ENCODE measurements around the gene TACR2. TPM values are rescaled to one million over a fixed set of nuclear protein-coding genes. Genes with fewer than 3 reads are reported as not detected.

TACR2 gene
- total and polyA plus RNA-seq, 2 donors (not counting 3 experiments of a cell fraction or from before 2014, with no cell fraction given), result 0.19 TPM; not detected in 1

DNA sequence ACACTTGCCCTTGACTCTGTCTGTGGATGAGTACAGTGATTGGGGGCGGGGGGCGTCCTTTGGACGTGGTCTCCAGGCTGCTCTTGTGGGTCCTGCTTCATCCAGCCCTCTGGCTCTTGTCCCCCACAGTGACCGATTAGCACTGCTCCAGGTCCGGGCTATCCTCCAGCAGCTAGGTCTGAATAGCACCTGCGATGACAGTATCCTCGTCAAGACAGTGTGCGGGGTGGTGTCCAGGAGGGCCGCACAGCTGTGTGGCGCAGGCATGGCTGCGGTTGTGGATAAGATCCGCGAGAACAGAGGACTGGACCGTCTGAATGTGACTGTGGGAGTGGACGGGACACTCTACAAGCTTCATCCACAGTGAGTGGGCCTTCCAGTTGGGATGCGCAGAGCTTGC lies 18.3 kb downstream of the TACR2 start:
- ChIA-PET POLR2A (no interaction called here), CTCF (interaction anchor here (0.8 to 2.5 kb wide), 5 partner anchors 9 to 167 kb away, joined by 3 to 16 read pairs (median 3); no protein-coding TSS in a partner anchor)
- FAIRE-seq (no peak), DNase-seq (ENCODE audit: low read depth, low spot score) (no peak)
- H3K79me2 ChIP-seq (ENCODE audit: control insufficient read depth, insufficient read depth, low read length), result no peaks in the 10 kb centered on the region
- H3K9ac ChIP-seq (replicated peaks; ENCODE audit: extremely low read depth, insufficient read depth, low read length), result no peak overlapping the region
- H3K4me2 ChIP-seq (ENCODE audit: insufficient read depth, low read length), result no peak overlapping the region
- intact Hi-C loops (cut with micrococcal nuclease) (no loop called here), dilution Hi-C loops (cut with MboI; ENCODE audit: extremely low pct_ligation_motif_present, low sequenced_read_pairs) (loop anchor here (25.0 kb wide), 1 partner anchor 161 kb away; no protein-coding TSS in a partner anchor)
- peaks cover 6 to 16% of the 10 kb centered on the region in 2 experiments for H3K36me3 ChIP-seq (ENCODE audit: control insufficient read depth in 2 of 2, extremely low read depth in 1 of 2, insufficient read depth in 2 of 2, low read length in 2 of 2)
- H2AFZ ChIP-seq (ENCODE audit: low read depth, low read length), result no peak overlapping the region
- H3K9me1 ChIP-seq (replicated peaks; ENCODE audit: control insufficient read depth, extremely low read depth, insufficient read depth, low read length), result no peaks in the 10 kb centered on the region
- no peaks in the 10 kb centered on the region for H3K4me1 ChIP-seq (ENCODE audit: control insufficient read depth, extremely low read depth, insufficient read depth, low read length)
- no peak overlapping the region for H3K27ac ChIP-seq (ENCODE audit: insufficient read depth, low read depth, low read length)
- no peaks in the 10 kb centered on the region for H4K20me1 ChIP-seq (replicated peaks; ENCODE audit: control insufficient read depth, extremely low read depth, insufficient read depth, low read length)
- no peak overlapping the region for H3K4me3 ChIP-seq (replicated peaks in 1 of 3; ENCODE audit: insufficient read depth in 1 of 3, low read depth in 1 of 3, low read length in 3 of 3)
- H3K27me3 ChIP-seq (ENCODE audit: control insufficient read depth in 2 of 2, insufficient read depth in 2 of 2, low read length in 2 of 2), result no peaks in the 10 kb centered on the region
- no TSS peak for BruUV-seq (replicated peaks)
- TF ChIP-seq MYC (IDR thresholded peaks at IDR 0.05; ENCODE audit: low read depth, low read length) (no peak), POLR2AphosphoS5 (IDR thresholded peaks at IDR 0.05; ENCODE audit: insufficient read depth, low read depth, low read length) (no peak), FOS (IDR thresholded peaks at IDR 0.05; ENCODE audit: borderline replicate concordance, insufficient read depth, low read length) (no peak), GATA2 (IDR thresholded peaks at IDR 0.05; ENCODE audit: insufficient read depth, insufficient read length, low read depth, low read length) (no peak), JUN (IDR thresholded peaks at IDR 0.05; ENCODE audit: borderline replicate concordance, insufficient read depth, insufficient read length, low read depth) (no peak), CTCF (IDR thresholded peaks at IDR 0.05; ENCODE audit: extremely low read depth in 1 of 2, insufficient read depth in 1 of 2, low read depth in 1 of 2, low read length in 2 of 2) (no peak), POLR2A (IDR thresholded peaks at IDR 0.05; ENCODE audit: low read depth, low read length) (no peak), EZH2 (IDR thresholded peaks at IDR 0.05; ENCODE audit: borderline replicate concordance, low read depth, low read length, severe bottlenecking) (no peak), MAX (IDR thresholded peaks at IDR 0.05; ENCODE audit: insufficient read depth, insufficient read length) (no peak)
- no peaks in the 10 kb centered on the region for H3K9me3 ChIP-seq (replicated peaks; ENCODE audit: control insufficient read depth, insufficient read depth, low read length)

Measured in endothelial cell of umbilical vein (primary cell).